ENCODE results near the gene USP49.

GRCh38 chr6:41824571-41825569 lies 70.3 kb downstream of the USP49 start:
- TF ChIP-seq ZBTB33 (IDR thresholded peaks at IDR 0.05) (no peak), CUX1 (IDR thresholded peaks at IDR 0.05; ENCODE audit: insufficient replicate concordance, low read depth, low read length) (no peak), NFYA (IDR thresholded peaks at IDR 0.05; ENCODE audit: borderline replicate concordance, low read depth, low read length) (no peak), SREBF2 (IDR thresholded peaks at IDR 0.05; ENCODE audit: low read length) (no peak), EP300 (IDR thresholded peaks at IDR 0.05; ENCODE audit: borderline replicate concordance in 1 of 2, control insufficient read depth in 1 of 2, low read depth in 2 of 2, low read length in 2 of 2) (no peak), NR2F1 (conservative IDR thresholded peaks at IDR 0.05) (no peak), CTCF (IDR thresholded peaks at IDR 0.05 in 2 of 3, conservative IDR thresholded peaks at IDR 0.05 in 1 of 3; ENCODE audit: control insufficient read depth in 2 of 3, extremely low read depth in 1 of 3, insufficient read depth in 1 of 3, low read depth in 3 of 3, low read length in 3 of 3) (no peak), ATF7 (IDR thresholded peaks at IDR 0.05; ENCODE audit: low read depth) (no peak), EZH2 (IDR thresholded peaks at IDR 0.05; ENCODE audit: borderline replicate concordance, control insufficient read depth, low read depth, low read length) (no peak), BHLHE40 (IDR thresholded peaks at IDR 0.05; ENCODE audit: borderline replicate concordance in 1 of 2, low read depth in 2 of 2, low read length in 1 of 2) (no peak), ZZZ3 (IDR thresholded peaks at IDR 0.05; ENCODE audit: control insufficient read depth, insufficient read length, low read depth) (no peak)

All from GM12878 (cell line).